GM12872 (cell line): ENCODE measurements around the gene FRAS1.

Experiments used
- CTCF ChIP-seq: IDR thresholded peaks from 3 replicates; pipeline ENCODE4 v1.5.1; 2011; ENCODE audit warnings: low read depth, mild to moderate bottlenecking, low read length, moderate library complexity; ENCODE audit not compliant: insufficient read depth

The FRAS1 gene

GRCh38 chr4:78476108-78476704 lies 419.1 kb downstream of the FRAS1 start:
- TF ChIP-seq CTCF = no peak

- TF ChIP-seq CTCF = no peak
Measured at GRCh38 chr4:78477276-78477675, 420.2 kb downstream of the FRAS1 start.

- TF ChIP-seq CTCF = no peak
Measured at GRCh38 chr4:78478523-78478922, 421.4 kb downstream of the FRAS1 start.

- TF ChIP-seq CTCF = no peak
Measured at GRCh38 chr4:78480286-78480685, 423.2 kb downstream of the FRAS1 start.

GRCh38 chr4:78481180-78481579 lies 424.1 kb downstream of the FRAS1 start:
- TF ChIP-seq CTCF = no peak

- TF ChIP-seq CTCF = no peak
Measured at GRCh38 chr4:78482281-78482680, 425.2 kb downstream of the FRAS1 start.

- no peak for TF ChIP-seq CTCF
Measured at GRCh38 chr4:78483811-78484210, 426.7 kb downstream of the FRAS1 start.
